MM.1S (cell line): ENCODE results near the gene PUS3.

ENCODE experiments used
- DNase-seq: peaks from one replicate; pipeline ENCODE4 v3.0.0-alpha.2; 2015
- H2AFZ ChIP-seq: fragments of 300-600 bp; sonication (generic); 2 replicates; pipeline ENCODE4 v1.6.0; 2016; ENCODE audit warnings: antibody characterized with exemption, low read length
- H3F3A ChIP-seq: fragments of 300-600 bp; sonication (generic); 2 replicates; pipeline ENCODE4 v1.6.1; 2016; ENCODE audit warnings: mild to moderate bottlenecking, antibody characterized with exemption, low read length, moderate library complexity, mixed read lengths; ENCODE audit not compliant: insufficient read depth
- H3K27ac ChIP-seq: fragments of 300-600 bp; sonication (generic); 2 replicates; pipeline ENCODE4 v1.5.1; 2016; ENCODE audit warnings: mild to moderate bottlenecking, low read length
- H3K27me3 ChIP-seq: fragments of 300-600 bp; sonication (generic); replicated peaks from 2 replicates; pipeline ENCODE4 v1.6.0; 2016; ENCODE audit warnings: low read length; ENCODE audit not compliant: insufficient read depth
- H3K36me3 ChIP-seq: fragments of 300-600 bp; sonication (generic); replicated peaks from 2 replicates; pipeline ENCODE4 v1.6.1; 2016; ENCODE audit warnings: mild to moderate bottlenecking, low read length, mixed read lengths; ENCODE audit not compliant: insufficient read depth
- H3K4me1 ChIP-seq: fragments of 300-600 bp; sonication (generic); 2 replicates; pipeline ENCODE4 v1.6.1; 2016; ENCODE audit warnings: low read length, mixed read lengths
- H3K4me2 ChIP-seq: fragments of 300-600 bp; sonication (generic); 2 replicates; pipeline ENCODE4 v1.6.0; 2016; ENCODE audit warnings: low read depth, low read length
- H3K4me3 ChIP-seq: fragments of 300-600 bp; sonication (generic); 2 replicates; pipeline ENCODE4 v1.5.1; 2016; ENCODE audit warnings: low read length, mixed read lengths
- H3K79me2 ChIP-seq: fragments of 300-600 bp; sonication (generic); 2 replicates; pipeline ENCODE4 v1.6.1; 2016; ENCODE audit warnings: mixed run types, low read length, mixed read lengths
- H3K9ac ChIP-seq: fragments of 300-600 bp; sonication (generic); 2 replicates; pipeline ENCODE4 v1.6.1; 2016; ENCODE audit warnings: low read length, mixed read lengths
- H3K9me2 ChIP-seq: fragments of 300-600 bp; sonication (generic); replicated peaks from 2 replicates; pipeline ENCODE4 v1.6.1; 2016; ENCODE audit warnings: mild to moderate bottlenecking, low read length, mixed read lengths; ENCODE audit not compliant: insufficient read depth
- H3K9me3 ChIP-seq: fragments of 300-600 bp; sonication (generic); replicated peaks from 2 replicates; pipeline ENCODE4 v1.6.1; 2016; ENCODE audit warnings: mild to moderate bottlenecking, low read length, mixed read lengths; ENCODE audit not compliant: insufficient read depth
- H4K20me1 ChIP-seq: fragments of 300-600 bp; sonication (generic); 2 replicates; pipeline ENCODE4 v1.6.1; 2016; ENCODE audit warnings: mild to moderate bottlenecking, low read length, moderate library complexity, mixed read lengths; ENCODE audit not compliant: insufficient read depth
- EZH2 ChIP-seq: fragments of 300-600 bp; sonication (generic); optimal IDR thresholded peaks from 2 replicates; pipeline ENCODE3; 2017; ENCODE audit warnings: low read depth, mild to moderate bottlenecking, antibody characterized with exemption, low read length, mixed read lengths
- EZH2phosphoT487 ChIP-seq: fragments of 300-600 bp; sonication (generic); IDR thresholded peaks from 2 replicates; pipeline ENCODE4 v1.6.1; 2018; ENCODE audit warnings: antibody characterized with exemption, low read length
- TF ChIP-seq, protein P1 (sequence below): fragments of 300-600 bp; sonication (generic); IDR thresholded peaks from 2 replicates; pipeline ENCODE4 v1.5.1; 2016; ENCODE audit warnings: antibody characterized with exemption, low read length, mixed read lengths

Gene PUS3

GRCh38 chr11:125931668-125932067 is 28.7 kb upstream of the PUS3 start:
- no peaks in the 10 kb centered on the region for H3K9me3 ChIP-seq

DNA sequence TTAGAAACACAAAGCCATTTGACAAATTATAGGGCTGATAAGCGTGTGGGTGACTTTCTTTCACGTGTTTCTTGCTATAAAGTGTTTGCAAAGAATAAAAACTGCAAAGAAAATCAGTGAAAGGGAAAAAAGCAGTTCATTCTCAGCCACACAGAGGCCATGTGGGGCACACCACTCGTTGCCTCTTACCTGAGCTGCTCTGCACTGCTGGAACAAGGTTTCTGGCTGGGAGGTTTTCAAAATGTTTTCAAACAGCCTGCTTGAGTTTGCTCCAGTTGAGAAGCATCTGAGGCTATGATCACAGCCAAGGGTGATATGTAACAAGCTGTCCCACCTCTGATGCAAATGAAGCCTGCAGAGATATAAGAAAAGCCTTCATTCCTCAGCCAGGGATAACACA is 28.1 kb upstream of the PUS3 start:
- Histone ChIP-seq H3K27me3 (no peaks in the 10 kb centered on the region), H4K20me1 (no peaks in the 10 kb centered on the region), H3F3A (no peaks in the 10 kb centered on the region), H3K79me2 (no peaks in the 10 kb centered on the region), H3K36me3 (no peaks in the 10 kb centered on the region), H3K9me2 (no peaks in the 10 kb centered on the region), H2AFZ (no peak overlapping the region), H3K4me1 (no peaks in the 10 kb centered on the region), H3K27ac (no peak overlapping the region), H3K9me3 (no peaks in the 10 kb centered on the region), H3K4me3 (no peak overlapping the region), H3K9ac (no peak overlapping the region), H3K4me2 (no peak overlapping the region)
- TF ChIP-seq EZH2phosphoT487 (no peak), EZH2 (no peak)
- TF ChIP-seq, protein P1, sequence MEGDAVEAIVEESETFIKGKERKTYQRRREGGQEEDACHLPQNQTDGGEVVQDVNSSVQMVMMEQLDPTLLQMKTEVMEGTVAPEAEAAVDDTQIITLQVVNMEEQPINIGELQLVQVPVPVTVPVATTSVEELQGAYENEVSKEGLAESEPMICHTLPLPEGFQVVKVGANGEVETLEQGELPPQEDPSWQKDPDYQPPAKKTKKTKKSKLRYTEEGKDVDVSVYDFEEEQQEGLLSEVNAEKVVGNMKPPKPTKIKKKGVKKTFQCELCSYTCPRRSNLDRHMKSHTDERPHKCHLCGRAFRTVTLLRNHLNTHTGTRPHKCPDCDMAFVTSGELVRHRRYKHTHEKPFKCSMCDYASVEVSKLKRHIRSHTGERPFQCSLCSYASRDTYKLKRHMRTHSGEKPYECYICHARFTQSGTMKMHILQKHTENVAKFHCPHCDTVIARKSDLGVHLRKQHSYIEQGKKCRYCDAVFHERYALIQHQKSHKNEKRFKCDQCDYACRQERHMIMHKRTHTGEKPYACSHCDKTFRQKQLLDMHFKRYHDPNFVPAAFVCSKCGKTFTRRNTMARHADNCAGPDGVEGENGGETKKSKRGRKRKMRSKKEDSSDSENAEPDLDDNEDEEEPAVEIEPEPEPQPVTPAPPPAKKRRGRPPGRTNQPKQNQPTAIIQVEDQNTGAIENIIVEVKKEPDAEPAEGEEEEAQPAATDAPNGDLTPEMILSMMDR = no peak
- no peak for DNase-seq

More at GRCh38 chr11:125931668-125932067, 28.7 kb upstream of the PUS3 start:
- Histone ChIP-seq H3K79me2 (no peaks in the 10 kb centered on the region), H3K9ac (no peak overlapping the region), H3F3A (no peaks in the 10 kb centered on the region), H3K9me2 (no peaks in the 10 kb centered on the region), H3K36me3 (no peaks in the 10 kb centered on the region), H3K4me1 (no peaks in the 10 kb centered on the region), H4K20me1 (no peaks in the 10 kb centered on the region), H3K27me3 (no peaks in the 10 kb centered on the region), H3K4me2 (no peak overlapping the region), H3K27ac (no peak overlapping the region), H2AFZ (no peak overlapping the region), H3K4me3 (no peak overlapping the region)
- TF ChIP-seq EZH2phosphoT487 (no peak), EZH2 (no peak)
- TF ChIP-seq, protein P1 = no peak
- DNase-seq = no peak

DNA sequence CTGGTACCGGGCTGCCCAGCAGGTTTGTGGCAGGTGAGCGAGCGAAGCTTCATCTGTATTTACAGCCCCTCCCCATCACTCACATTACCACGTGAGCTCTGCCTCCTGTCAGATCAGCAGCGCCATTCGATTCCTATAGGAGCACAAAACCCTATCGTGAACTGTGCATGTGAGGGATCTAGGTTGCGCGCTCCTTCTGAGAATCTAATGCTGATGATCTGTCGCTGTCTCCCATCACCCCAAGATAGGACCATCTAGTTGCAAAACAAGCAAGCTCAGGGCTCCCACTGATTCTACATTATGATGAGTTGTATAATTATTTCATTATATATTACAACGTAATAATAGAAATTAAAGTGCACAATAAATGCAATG is 27.1 kb upstream of the PUS3 start:
- no peak overlapping the region for H3K4me3 ChIP-seq
- TF ChIP-seq, protein P1 = no peak
- TF ChIP-seq EZH2 = no peak
- TF ChIP-seq EZH2phosphoT487 = no peak
- H4K20me1 ChIP-seq = no peaks in the 10 kb centered on the region
- H3K4me2 ChIP-seq = no peak overlapping the region
- no peaks in the 10 kb centered on the region for H3K27me3 ChIP-seq
- no peak overlapping the region for H3K27ac ChIP-seq
- H3K4me1 ChIP-seq = no peaks in the 10 kb centered on the region
- no peak for DNase-seq
- H3F3A ChIP-seq = no peaks in the 10 kb centered on the region
- no peak overlapping the region for H3K9ac ChIP-seq
- H3K9me2 ChIP-seq = no peaks in the 10 kb centered on the region
- H3K36me3 ChIP-seq = no peaks in the 10 kb centered on the region
- no peaks in the 10 kb centered on the region for H3K79me2 ChIP-seq
- H3K9me3 ChIP-seq = no peaks in the 10 kb centered on the region
- H2AFZ ChIP-seq = no peak overlapping the region
